NCI-H2107 (cell line): Measurements from ENCODE around the gene PLA2G2D.

ENCODE experiments used
- DNase-seq: peaks from one replicate; lab custom pipeline; 2025; lab: John Stamatoyannopoulos, UW

The PLA2G2D gene

GRCh38 chr1:20114021-20114648 is 5.2 kb downstream of the PLA2G2D start:
- no peak for DNase-seq

GRCh38 chr1:20112279-20113000 is 6.9 kb downstream of the PLA2G2D start:
- DNase-seq = no peak

- no peak for DNase-seq
Measured at GRCh38 chr1:20111452-20111851, 7.9 kb downstream of the PLA2G2D start.

- DNase-seq = no peak
Measured at GRCh38 chr1:20110679-20111078, 8.7 kb downstream of the PLA2G2D start.

- no peak for DNase-seq
Measured at GRCh38 chr1:20109223-20109856, 10.0 kb downstream of the PLA2G2D start.

GRCh38 chr1:20108366-20109123 is 10.8 kb downstream of the PLA2G2D start:
- DNase-seq = no peak

- DNase-seq = no peak
Measured at GRCh38 chr1:20107796-20108195, 11.5 kb downstream of the PLA2G2D start.

- DNase-seq = no peak
Measured at GRCh38 chr1:20107351-20107750, 12.0 kb downstream of the PLA2G2D start.

- no peak for DNase-seq
Measured at GRCh38 chr1:20105856-20106255, 13.5 kb downstream of the PLA2G2D start.

- DNase-seq = no peak
Measured at GRCh38 chr1:20102875-20103274, 16.5 kb downstream of the PLA2G2D start.

- DNase-seq = peak; percentile 3
Measured at GRCh38 chr1:20100632-20101355, 18.5 kb downstream of the PLA2G2D start.

- DNase-seq = no peak
Measured at GRCh38 chr1:20099533-20099932, 19.8 kb downstream of the PLA2G2D start.

GRCh38 chr1:20096840-20097447 is 22.4 kb downstream of the PLA2G2D start:
- DNase-seq = no peak

- no peak for DNase-seq
Measured at GRCh38 chr1:20095564-20096434, 23.5 kb downstream of the PLA2G2D start.

GRCh38 chr1:20093940-20094391 is 25.4 kb downstream of the PLA2G2D start:
- DNase-seq = no peak

- DNase-seq = no peak
Measured at GRCh38 chr1:20093303-20093702, 26.0 kb downstream of the PLA2G2D start.

GRCh38 chr1:20090641-20091040 is 28.7 kb downstream of the PLA2G2D start:
- no peak for DNase-seq

- no peak for DNase-seq
Measured at GRCh38 chr1:20090119-20090518, 29.2 kb downstream of the PLA2G2D start.

- DNase-seq = no peak
Measured at GRCh38 chr1:20089328-20090077, 29.8 kb downstream of the PLA2G2D start.

GRCh38 chr1:20087668-20088067 is 31.7 kb downstream of the PLA2G2D start:
- DNase-seq = no peak
